Mesenchymal stem cell (in vitro differentiated cells and primary cell): Measurements from ENCODE around the gene RHAG.

ENCODE experiments used
- DNase-seq: peaks from one replicate; pipeline ENCODE4 v3.0.0-alpha.2; 2013
- H2AFZ ChIP-seq: one replicate; pipeline ENCODE4 v1.6.1; 2013; ENCODE audit warnings: low read depth, mild to moderate bottlenecking, control low read depth, inconsistent platforms, low read length, moderate library complexity
- H2AK5ac ChIP-seq: 2 replicates; pipeline ENCODE4 v1.6.1; 2013; ENCODE audit warnings: low read length, moderate library complexity, mild to moderate bottlenecking, inconsistent platforms; ENCODE audit not compliant: severe bottlenecking
- H2BK120ac ChIP-seq: one replicate; pipeline ENCODE4 v1.6.1; 2013; ENCODE audit warnings: low read depth, mild to moderate bottlenecking, inconsistent platforms, low read length, moderate library complexity
- H2BK12ac ChIP-seq, 2 experiments: one replicate each; pipeline ENCODE4 v1.6.1; 2013; ENCODE audit warnings: inconsistent platforms in 2 of 2, low read length in 2 of 2, mild to moderate bottlenecking in 2 of 2, moderate library complexity in 2 of 2, control low read depth in 1 of 2
- H2BK15ac ChIP-seq: one replicate; pipeline ENCODE4 v1.6.1; 2013; ENCODE audit warnings: mild to moderate bottlenecking, low read depth, inconsistent platforms; ENCODE audit not compliant: poor library complexity, severe bottlenecking
- H2BK5ac ChIP-seq: 2 replicates; pipeline ENCODE4 v1.6.1; 2013; ENCODE audit warnings: low read depth, mild to moderate bottlenecking, low read length, control low read depth, inconsistent platforms; ENCODE audit not compliant: poor library complexity, severe bottlenecking
- H3K14ac ChIP-seq, 2 experiments: one replicate each; pipeline ENCODE4 v1.6.1; 2013; ENCODE audit warnings: inconsistent platforms in 2 of 2, low read length in 2 of 2, control low read depth in 1 of 2, mild to moderate bottlenecking in 1 of 2, moderate library complexity in 1 of 2
- H3K18ac ChIP-seq, 2 experiments: one replicate each; pipeline ENCODE4 v1.6.1; 2013; ENCODE audit warnings: inconsistent platforms in 2 of 2, low read length in 2 of 2, control low read depth in 1 of 2, low read depth in 1 of 2, mild to moderate bottlenecking in 1 of 2
- H3K23ac ChIP-seq, 2 experiments: one replicate each; pipeline ENCODE4 v1.6.1; 2013; ENCODE audit warnings: inconsistent platforms in 2 of 2, low read length in 2 of 2, mild to moderate bottlenecking in 2 of 2, moderate library complexity in 2 of 2, control low read depth in 1 of 2
- H3K27ac ChIP-seq: 2 replicates; pipeline ENCODE4 v1.5.1; 2013; ENCODE audit warnings: mild to moderate bottlenecking, moderate library complexity, low read length, control low read depth, inconsistent platforms; ENCODE audit not compliant: poor library complexity, severe bottlenecking
- H3K27me3 ChIP-seq, 2 experiments: 2 replicates each; pipeline versions ENCODE4 v1.6.1 to v1.7.0; 2013; ENCODE audit warnings: low read length in 2 of 2, mild to moderate bottlenecking in 2 of 2, moderate library complexity in 2 of 2, control low read depth in 1 of 2, inconsistent platforms in 1 of 2; ENCODE audit not compliant: control insufficient read depth in 1 of 2, insufficient read depth in 1 of 2
- H3K36me3 ChIP-seq, 2 experiments: 2 replicates each; pipeline versions ENCODE4 v1.6.1 to v1.7.0; 2013; ENCODE audit warnings: low read length in 2 of 2, control low read depth in 1 of 2, inconsistent platforms in 1 of 2, low read depth in 1 of 2, mild to moderate bottlenecking in 1 of 2; ENCODE audit not compliant: insufficient read depth in 2 of 2, control insufficient read depth in 1 of 2
- H3K4ac ChIP-seq, 2 experiments: one replicate each; pipeline ENCODE4 v1.6.1; 2013; ENCODE audit warnings: inconsistent platforms in 2 of 2, low read length in 2 of 2, mild to moderate bottlenecking in 2 of 2, moderate library complexity in 2 of 2, control low read depth in 1 of 2, low read depth in 1 of 2
- H3K4me1 ChIP-seq: 2 replicates; pipeline ENCODE4 v1.6.1; 2013; ENCODE audit warnings: low read depth, low read length, control low read depth; ENCODE audit not compliant: control insufficient read depth, insufficient read depth
- H3K4me2 ChIP-seq: 2 replicates; pipeline ENCODE4 v1.6.1; 2013; ENCODE audit warnings: low read length, mild to moderate bottlenecking, inconsistent platforms; ENCODE audit not compliant: poor library complexity, severe bottlenecking
- H3K4me3 ChIP-seq, 2 experiments: 2 replicates each; pipeline versions ENCODE4 v1.5.1 to v1.7.0; 2013; ENCODE audit warnings: low read length in 2 of 2, mild to moderate bottlenecking in 2 of 2, control low read depth in 1 of 2, low read depth in 1 of 2; ENCODE audit not compliant: insufficient read depth in 1 of 2
- H3K79me1 ChIP-seq: replicated peaks from 2 replicates; pipeline ENCODE4 v1.6.1; 2013; ENCODE audit warnings: mild to moderate bottlenecking, control low read depth, low read length, inconsistent platforms; ENCODE audit not compliant: poor library complexity, severe bottlenecking
- H3K9ac ChIP-seq: 2 replicates; pipeline ENCODE4 v1.7.0; 2013; ENCODE audit warnings: mild to moderate bottlenecking, low read length, moderate library complexity
- H3K9me3 ChIP-seq: 2 replicates; pipeline ENCODE4 v1.7.0; 2013; ENCODE audit warnings: mild to moderate bottlenecking, low read length; ENCODE audit not compliant: control insufficient read depth
- H4K8ac ChIP-seq: one replicate; pipeline ENCODE4 v1.6.1; 2013; ENCODE audit warnings: inconsistent platforms, mild to moderate bottlenecking, low read length, moderate library complexity
- H4K91ac ChIP-seq: one replicate; pipeline ENCODE4 v1.6.1; 2013; ENCODE audit warnings: mild to moderate bottlenecking, low read length, inconsistent platforms
- WGBS: methylation state at CpG from one replicate; pipeline ENCODE4 v1.1.7; 2013; ENCODE audit warnings: mixed read lengths; 5-methylcytosine and 5-hydroxymethylcytosine counted together

The RHAG gene

GRCh38 chr6:49637350-49637731 lies 702 bp upstream of the RHAG start:
- no peak overlapping the region for H3K18ac ChIP-seq
- WGBS = 82% methylated on average over 2 of the region's 3 CpGs
- no peak overlapping the region for H3K14ac ChIP-seq
- H3K4ac ChIP-seq = no peak overlapping the region
- H3K4me3 ChIP-seq = no peak overlapping the region
- H2BK5ac ChIP-seq = no peak overlapping the region
- no peak overlapping the region for H3K27ac ChIP-seq
- no peak overlapping the region for H2BK12ac ChIP-seq
- H2BK15ac ChIP-seq = no peak overlapping the region
- no peak overlapping the region for H3K4me2 ChIP-seq
- no peak overlapping the region for H4K8ac ChIP-seq
- no peak overlapping the region for H2AFZ ChIP-seq
- no peaks in the 10 kb centered on the region for H3K36me3 ChIP-seq
- H3K9me3 ChIP-seq = no peaks in the 10 kb centered on the region
- no peak overlapping the region for H3K9ac ChIP-seq
- H4K91ac ChIP-seq = no peak overlapping the region
- no peaks in the 10 kb centered on the region for H3K4me1 ChIP-seq
- H3K79me1 ChIP-seq = no peaks in the 10 kb centered on the region
- no peak overlapping the region for H2BK120ac ChIP-seq
- no peak overlapping the region for H2AK5ac ChIP-seq
- peaks cover 0 to 7% of the 10 kb centered on the region in 2 experiments for H3K27me3 ChIP-seq
- no peak overlapping the region for H3K23ac ChIP-seq
- no peak for DNase-seq

- H3K9ac ChIP-seq = no peak overlapping the region
- WGBS = 95% methylated on average over 2 of the region's 5 CpGs
- no peak overlapping the region for H2AK5ac ChIP-seq
- H3K27ac ChIP-seq = no peak overlapping the region
- H3K23ac ChIP-seq = no peak overlapping the region
- no peak overlapping the region for H2AFZ ChIP-seq
- no peak overlapping the region for H2BK5ac ChIP-seq
- no peaks in the 10 kb centered on the region for H3K9me3 ChIP-seq
- no peak for DNase-seq
- no peaks in the 10 kb centered on the region for H3K36me3 ChIP-seq
- H3K4me1 ChIP-seq = no peaks in the 10 kb centered on the region
- no peak overlapping the region for H2BK15ac ChIP-seq
- H3K14ac ChIP-seq = no peak overlapping the region
- no peak overlapping the region for H4K8ac ChIP-seq
- H2BK12ac ChIP-seq = no peak overlapping the region
- H3K4me3 ChIP-seq = no peak overlapping the region
- peaks cover 0 to 7% of the 10 kb centered on the region in 2 experiments for H3K27me3 ChIP-seq
- H4K91ac ChIP-seq = no peak overlapping the region
- H3K18ac ChIP-seq = no peak overlapping the region
- no peaks in the 10 kb centered on the region for H3K79me1 ChIP-seq
- H3K4me2 ChIP-seq = no peak overlapping the region
- no peak overlapping the region for H3K4ac ChIP-seq
- no peak overlapping the region for H2BK120ac ChIP-seq
These were observed 494 bp downstream of the RHAG start for GRCh38 chr6:49635978-49636712.

GRCh38 chr6:49635480-49635879 lies 1.2 kb downstream of the RHAG start:
- H3K4me3 ChIP-seq = no peak overlapping the region
- no peak overlapping the region for H2BK15ac ChIP-seq
- no peak overlapping the region for H2BK120ac ChIP-seq
- no peak overlapping the region for H3K14ac ChIP-seq
- no peak overlapping the region for H3K18ac ChIP-seq
- no peak overlapping the region for H2BK12ac ChIP-seq
- no peak for DNase-seq
- H3K9me3 ChIP-seq = no peaks in the 10 kb centered on the region
- H3K9ac ChIP-seq = no peak overlapping the region
- no peaks in the 10 kb centered on the region for H3K36me3 ChIP-seq
- H3K23ac ChIP-seq = no peak overlapping the region
- no peak overlapping the region for H2AK5ac ChIP-seq
- H3K4me1 ChIP-seq = no peaks in the 10 kb centered on the region
- H2BK5ac ChIP-seq = no peak overlapping the region
- no peak overlapping the region for H3K4me2 ChIP-seq
- H3K27ac ChIP-seq = no peak overlapping the region
- no peaks in the 10 kb centered on the region for H3K79me1 ChIP-seq
- H4K8ac ChIP-seq = no peak overlapping the region
- H2AFZ ChIP-seq = no peak overlapping the region
- no peak overlapping the region for H4K91ac ChIP-seq
- peaks cover 0 to 7% of the 10 kb centered on the region in 2 experiments for H3K27me3 ChIP-seq
- H3K4ac ChIP-seq = no peak overlapping the region

GRCh38 chr6:49634836-49635218 lies 1.8 kb downstream of the RHAG start:
- Histone ChIP-seq H2AK5ac (no peak overlapping the region), H2BK15ac (no peak overlapping the region), H3K18ac (no peak overlapping the region), H2BK120ac (no peak overlapping the region), H3K27me3 (peaks cover 0 to 7% of the 10 kb centered on the region in 2 experiments), H3K9me3 (no peaks in the 10 kb centered on the region), H3K4me1 (no peaks in the 10 kb centered on the region), H4K8ac (no peak overlapping the region), H3K79me1 (no peaks in the 10 kb centered on the region), H3K9ac (no peak overlapping the region), H2BK5ac (no peak overlapping the region), H3K4me2 (no peak overlapping the region), H3K4me3 (no peak overlapping the region), H3K36me3 (no peaks in the 10 kb centered on the region), H4K91ac (no peak overlapping the region), H2AFZ (no peak overlapping the region), H3K27ac (no peak overlapping the region), H3K4ac (no peak overlapping the region), H3K23ac (no peak overlapping the region), H3K14ac (no peak overlapping the region), H2BK12ac (no peak overlapping the region)
- no CpG with 5 or more reads among the region's 3 CpGs for WGBS
- DNase-seq = no peak
